HepG2 (cell line): Measurements from ENCODE around the gene ZNF248. TPM values are rescaled to one million over a fixed set of nuclear protein-coding genes. Genes with fewer than 3 reads are reported as not detected.

Experiments
- ATAC-seq: fragments of 200-7000 bp; cut with Tn5 transposase; 3 replicates; pipeline ENCODE4 v1.9.1; 2020; ENCODE audit warnings: mild to moderate bottlenecking, moderate library complexity
- BruUV-seq: library from RNA; stranded (reverse); fragments of 400-500 nt; replicated peaks from 2 replicates; lab custom pipeline; 2021; lab: Mats Ljungman, UMichigan
- CTCF ChIA-PET: fragments of 300-600 bp; formaldehyde crosslinking; extraction: SDS; loops from one replicate; lab custom pipeline; 2021; ENCODE audit warnings: low total read pairs, inconsistent platforms, low intra/inter-chr PET ratio; lab: Yijun Ruan, JAX
- POLR2A ChIA-PET: fragments of 350-600 bp; sonication (Branson Sonifier 250); formaldehyde crosslinking; loops from one replicate; lab custom pipeline; 2020; ENCODE audit warnings: antibody characterized with exemption, inconsistent platforms; lab: Yijun Ruan, JAX
- DNase-seq: peaks from one replicate; pipeline ENCODE4 v3.0.0-alpha.2; 2015; ENCODE audit warnings: low spot score
- FAIRE-seq: peaks from 3 replicates; lab custom pipeline; 2011; peaks lifted over from hg19 to GRCh38; lab: Jason Lieb, UNC
- H2AFZ ChIP-seq: one replicate; pipeline ENCODE4 v1.6.1; 2011; ENCODE audit warnings: low read length, inconsistent platforms
- H3K27ac ChIP-seq: fragments of 300-600 bp; 3 replicates; pipeline ENCODE4 v1.8.0; 2011; ENCODE audit warnings: mixed run types, mild to moderate bottlenecking, mixed read lengths, low read length, inconsistent platforms; ENCODE audit not compliant: insufficient read depth; ENCODE audit errors: extremely low read length
- H3K27me3 ChIP-seq, 2 experiments: fragments of 200-600 bp in 1 of 2; 2 replicates in 1 of 2; 3 replicates in 1 of 2; pipeline versions ENCODE4 v1.6.0 to v1.8.0; 2011; ENCODE audit warnings: low read length in 2 of 2, mild to moderate bottlenecking in 2 of 2, moderate library complexity in 2 of 2, inconsistent platforms in 1 of 2; ENCODE audit not compliant: insufficient read depth in 2 of 2, control insufficient read depth in 1 of 2
- H3K36me3 ChIP-seq, 2 experiments: fragments of 200-600 bp in 1 of 2; replicated peaks in 1 of 2; 2 replicates in 1 of 2; 3 replicates in 1 of 2; pipeline versions ENCODE4 v1.5.1 to v1.8.0; 2011; ENCODE audit warnings: low read length in 2 of 2, inconsistent platforms in 1 of 2; ENCODE audit not compliant: insufficient read depth in 2 of 2, control insufficient read depth in 1 of 2
- H3K4me1 ChIP-seq: 2 replicates; pipeline ENCODE4 v1.5.1; 2012; ENCODE audit warnings: low read length, inconsistent platforms; ENCODE audit not compliant: insufficient read depth
- H3K4me2 ChIP-seq: 2 replicates; pipeline ENCODE4 v1.6.0; 2011; ENCODE audit warnings: low read depth, low read length, inconsistent platforms
- H3K4me3 ChIP-seq, 3 experiments: fragments of 200-600 bp in 1 of 3; sonication (generic), shearing (Covaris generic) in 1 of 3; replicated peaks in 1 of 3; 2 replicates each; pipeline ENCODE4 v1.5.1; 2011 to 2016; ENCODE audit warnings: low read length in 3 of 3, inconsistent platforms in 2 of 3, low read depth in 2 of 3, mild to moderate bottlenecking in 2 of 3, control low read depth in 1 of 3, mixed read lengths in 1 of 3; ENCODE audit not compliant: insufficient read depth in 1 of 3
- H3K79me2 ChIP-seq: one replicate; pipeline ENCODE4 v1.6.1; 2011; ENCODE audit warnings: low read length, inconsistent platforms; ENCODE audit not compliant: insufficient read depth
- H3K9ac ChIP-seq: 2 replicates; pipeline ENCODE4 v1.6.0; 2011; ENCODE audit warnings: mild to moderate bottlenecking, low read depth, low read length, inconsistent platforms; ENCODE audit not compliant: insufficient read depth
- H3K9me3 ChIP-seq: 2 replicates; pipeline ENCODE4 v1.5.1; 2012; ENCODE audit warnings: mild to moderate bottlenecking, low read length
- H4K20me1 ChIP-seq: 2 replicates; pipeline ENCODE4 v1.6.0; 2011; ENCODE audit warnings: inconsistent platforms, mild to moderate bottlenecking, low read length, moderate library complexity; ENCODE audit not compliant: insufficient read depth
- ZNF12 ChIP-seq: sonication (generic); formaldehyde crosslinking; IDR thresholded peaks from 2 replicates; pipeline ENCODE4 v1.5.0; 2020; ENCODE audit warnings: missing genetic modification reagents
- WGBS: methylation state at CpG from one replicate; pipeline ENCODE4 v1.1.6; 2017; ENCODE audit warnings: low lambda C conversion rate; 5-methylcytosine and 5-hydroxymethylcytosine counted together
- in situ Hi-C: cut with HindIII; loops from 2 replicates; pipeline ENCODE4 v1.10.0; 2017; ENCODE audit warnings: low pct_unique_long_range_greater_than_20kb; ENCODE audit not compliant: extremely low pct_ligation_motif_present
- intact Hi-C: fragments of 100-400 bp; cut with micrococcal nuclease; formaldehyde crosslinking; loops from one replicate; pipeline ENCODE4 v1.10.0; 2022; ENCODE audit not compliant: unreplicated experiment
- polyA plus RNA-seq, 8 experiments: library from polyadenylated mRNA; depleted of rRNA in 3 of 8; stranded (reverse) in 7 of 8; unstranded in 1 of 8; fragments of >200 nt; fragmentation: Illumina TruSeq in 4 of 8; extraction: Trizol in 4 of 8; gene quantifications; 2 replicates each; pipeline versions ENCODE4 v1.2.1 to v1.2.3, GENCODE V29; 2011 to 2016; ENCODE audit warnings: low read depth in 4 of 8, missing spikeins in 1 of 8, mixed read lengths in 1 of 8; ENCODE audit not compliant: insufficient read depth in 1 of 8
- total RNA-seq, 5 experiments: library from RNA; depleted of rRNA; stranded (reverse); fragments of >200 nt; fragmentation: Illumina TruSeq; extraction: Trizol; gene quantifications; 2 replicates each; pipeline ENCODE4 v1.2.3, GENCODE V29; 2016; ENCODE audit warnings: low read depth in 1 of 5
- TF ChIP-seq, protein P1 (sequence below): sonication (generic); formaldehyde crosslinking; IDR thresholded peaks from 2 replicates; pipeline ENCODE4 v1.5.1; 2020; ENCODE audit warnings: mild to moderate bottlenecking, missing genetic modification reagents, moderate library complexity
- TF ChIP-seq, protein P2 (sequence below): IDR thresholded peaks from 2 replicates; pipeline ENCODE4 v1.4.0; 2020; ENCODE audit warnings: mild to moderate bottlenecking, missing genetic modification reagents

ZNF248 gene
- total and polyA plus RNA-seq, 2 of the 13 experiments (the other 11 are each of a cell fraction or from before 2014, with no cell fraction given) = 12.8 to 13.3 TPM

DNA sequence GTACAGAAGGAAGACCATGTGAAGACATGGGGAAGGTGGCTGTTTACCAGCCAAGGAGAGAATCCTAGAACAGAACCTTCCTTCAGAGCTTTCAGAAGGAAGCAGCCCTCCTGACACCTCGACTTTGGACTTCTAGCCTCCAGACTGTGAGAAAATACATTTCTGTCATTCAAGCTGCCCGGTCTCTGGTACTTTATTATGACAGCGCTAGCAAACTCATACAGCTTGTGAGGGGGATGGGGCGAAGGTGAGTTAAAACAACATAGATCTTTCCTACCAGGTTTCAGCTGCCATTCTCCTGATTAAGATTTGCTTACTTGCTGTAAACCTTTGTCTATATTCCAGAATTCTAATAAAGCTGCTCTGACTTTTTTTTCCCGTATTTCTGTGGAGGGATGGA lies 14.9 kb upstream of the ZNF248 start:
- H3K36me3 ChIP-seq = no peaks in the 10 kb centered on the region
- H3K4me2 ChIP-seq = peak overlapping the region; percentile 61
- ChIA-PET CTCF (no interaction called here), POLR2A (no interaction called here)
- H3K4me1 ChIP-seq = peaks cover 42% of the 10 kb centered on the region
- intact Hi-C loops = no loop called here
- TF ChIP-seq, protein P1, sequence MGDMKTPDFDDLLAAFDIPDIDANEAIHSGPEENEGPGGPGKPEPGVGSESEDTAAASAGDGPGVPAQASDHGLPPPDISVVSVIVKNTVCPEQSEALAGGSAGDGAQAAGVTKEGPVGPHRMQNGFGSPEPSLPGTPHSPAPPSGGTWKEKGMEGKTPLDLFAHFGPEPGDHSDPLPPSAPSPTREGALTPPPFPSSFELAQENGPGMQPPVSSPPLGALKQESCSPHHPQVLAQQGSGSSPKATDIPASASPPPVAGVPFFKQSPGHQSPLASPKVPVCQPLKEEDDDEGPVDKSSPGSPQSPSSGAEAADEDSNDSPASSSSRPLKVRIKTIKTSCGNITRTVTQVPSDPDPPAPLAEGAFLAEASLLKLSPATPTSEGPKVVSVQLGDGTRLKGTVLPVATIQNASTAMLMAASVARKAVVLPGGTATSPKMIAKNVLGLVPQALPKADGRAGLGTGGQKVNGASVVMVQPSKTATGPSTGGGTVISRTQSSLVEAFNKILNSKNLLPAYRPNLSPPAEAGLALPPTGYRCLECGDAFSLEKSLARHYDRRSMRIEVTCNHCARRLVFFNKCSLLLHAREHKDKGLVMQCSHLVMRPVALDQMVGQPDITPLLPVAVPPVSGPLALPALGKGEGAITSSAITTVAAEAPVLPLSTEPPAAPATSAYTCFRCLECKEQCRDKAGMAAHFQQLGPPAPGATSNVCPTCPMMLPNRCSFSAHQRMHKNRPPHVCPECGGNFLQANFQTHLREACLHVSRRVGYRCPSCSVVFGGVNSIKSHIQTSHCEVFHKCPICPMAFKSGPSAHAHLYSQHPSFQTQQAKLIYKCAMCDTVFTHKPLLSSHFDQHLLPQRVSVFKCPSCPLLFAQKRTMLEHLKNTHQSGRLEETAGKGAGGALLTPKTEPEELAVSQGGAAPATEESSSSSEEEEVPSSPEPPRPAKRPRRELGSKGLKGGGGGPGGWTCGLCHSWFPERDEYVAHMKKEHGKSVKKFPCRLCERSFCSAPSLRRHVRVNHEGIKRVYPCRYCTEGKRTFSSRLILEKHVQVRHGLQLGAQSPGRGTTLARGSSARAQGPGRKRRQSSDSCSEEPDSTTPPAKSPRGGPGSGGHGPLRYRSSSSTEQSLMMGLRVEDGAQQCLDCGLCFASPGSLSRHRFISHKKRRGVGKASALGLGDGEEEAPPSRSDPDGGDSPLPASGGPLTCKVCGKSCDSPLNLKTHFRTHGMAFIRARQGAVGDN (CRISPR knock-in tag) = no peak
- TF ChIP-seq ZNF12 = peak; percentile 81
- TF ChIP-seq, protein P2, sequence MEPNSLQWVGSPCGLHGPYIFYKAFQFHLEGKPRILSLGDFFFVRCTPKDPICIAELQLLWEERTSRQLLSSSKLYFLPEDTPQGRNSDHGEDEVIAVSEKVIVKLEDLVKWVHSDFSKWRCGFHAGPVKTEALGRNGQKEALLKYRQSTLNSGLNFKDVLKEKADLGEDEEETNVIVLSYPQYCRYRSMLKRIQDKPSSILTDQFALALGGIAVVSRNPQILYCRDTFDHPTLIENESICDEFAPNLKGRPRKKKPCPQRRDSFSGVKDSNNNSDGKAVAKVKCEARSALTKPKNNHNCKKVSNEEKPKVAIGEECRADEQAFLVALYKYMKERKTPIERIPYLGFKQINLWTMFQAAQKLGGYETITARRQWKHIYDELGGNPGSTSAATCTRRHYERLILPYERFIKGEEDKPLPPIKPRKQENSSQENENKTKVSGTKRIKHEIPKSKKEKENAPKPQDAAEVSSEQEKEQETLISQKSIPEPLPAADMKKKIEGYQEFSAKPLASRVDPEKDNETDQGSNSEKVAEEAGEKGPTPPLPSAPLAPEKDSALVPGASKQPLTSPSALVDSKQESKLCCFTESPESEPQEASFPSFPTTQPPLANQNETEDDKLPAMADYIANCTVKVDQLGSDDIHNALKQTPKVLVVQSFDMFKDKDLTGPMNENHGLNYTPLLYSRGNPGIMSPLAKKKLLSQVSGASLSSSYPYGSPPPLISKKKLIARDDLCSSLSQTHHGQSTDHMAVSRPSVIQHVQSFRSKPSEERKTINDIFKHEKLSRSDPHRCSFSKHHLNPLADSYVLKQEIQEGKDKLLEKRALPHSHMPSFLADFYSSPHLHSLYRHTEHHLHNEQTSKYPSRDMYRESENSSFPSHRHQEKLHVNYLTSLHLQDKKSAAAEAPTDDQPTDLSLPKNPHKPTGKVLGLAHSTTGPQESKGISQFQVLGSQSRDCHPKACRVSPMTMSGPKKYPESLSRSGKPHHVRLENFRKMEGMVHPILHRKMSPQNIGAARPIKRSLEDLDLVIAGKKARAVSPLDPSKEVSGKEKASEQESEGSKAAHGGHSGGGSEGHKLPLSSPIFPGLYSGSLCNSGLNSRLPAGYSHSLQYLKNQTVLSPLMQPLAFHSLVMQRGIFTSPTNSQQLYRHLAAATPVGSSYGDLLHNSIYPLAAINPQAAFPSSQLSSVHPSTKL (CRISPR knock-in tag) = 0 out of 2 replicates have a peak, but pooled peaks have one; percentile 14
- H3K9me3 ChIP-seq = no peaks in the 10 kb centered on the region
- no peak overlapping the region for H3K27ac ChIP-seq
- no peak overlapping the region for H3K9ac ChIP-seq
- H3K79me2 ChIP-seq = no peaks in the 10 kb centered on the region
- FAIRE-seq (no peak), ATAC-seq (peak; percentile 65), DNase-seq (no peak)
- BruUV-seq = no TSS peak
- in situ Hi-C loops = no loop called here
- WGBS = 11% methylated on average over 5 of the region's 5 CpGs
- H3K4me3 ChIP-seq = peak overlapping the region; percentile 6 to 13 (median 8); a peak in 4 of 6 replicates
- H3K27me3 ChIP-seq = no peaks in the 10 kb centered on the region
- no peak overlapping the region for H2AFZ ChIP-seq
- H4K20me1 ChIP-seq = no peaks in the 10 kb centered on the region
